Spleen (tissue), 11 donors: Measurements from ENCODE around the gene ST13. TPM values are rescaled to one million over a fixed set of nuclear protein-coding genes. Genes with fewer than 3 reads are reported as not detected.
A peak's percentile ranks its signal among the peaks of the same experiment; 100 is the strongest.
"Not testable (repeated sequence)": the region's sequence is repeated elsewhere in the genome, so short reads cannot be mapped to it uniquely, and the experiment has no call there.

Experiments used
- DNase-seq: peaks from one replicate; pipeline ENCODE4 v3.0.0-alpha.2; 2020
- H3K27ac ChIP-seq, 8 donors: fragments of 200-600 bp; sonication (generic) in 7 of 8; 1 replicate in 4 of 8; 2 replicates in 4 of 8; pipeline versions ENCODE4 v1.5.0 to v1.8.0; 2016 to 2021; ENCODE audit warnings: inconsistent platforms in 4 of 8, mild to moderate bottlenecking in 4 of 8, moderate library complexity in 1 of 8
- H3K27me3 ChIP-seq, 7 donors: fragments of 200-600 bp; sonication (generic) in 6 of 7; replicated peaks in 1 of 7; 1 replicate in 4 of 7; 2 replicates in 3 of 7; pipeline versions ENCODE4 v1.5.0 to v1.8.0; 2016 to 2021; ENCODE audit warnings: inconsistent platforms in 3 of 7, mild to moderate bottlenecking in 1 of 7
- H3K36me3 ChIP-seq, 6 donors: fragments of 200-600 bp; sonication (generic) in 5 of 6; 1 replicate in 4 of 6; 2 replicates in 2 of 6; pipeline versions ENCODE4 v1.5.0 to v1.8.0; 2016 to 2021; ENCODE audit warnings: inconsistent platforms in 2 of 6
- H3K4me1 ChIP-seq, 6 donors: fragments of 200-600 bp; sonication (generic) in 5 of 6; 1 replicate in 3 of 6; 2 replicates in 3 of 6; pipeline versions ENCODE4 v1.5.0 to v1.8.0; 2016 to 2021; ENCODE audit warnings: inconsistent platforms in 3 of 6
- H3K4me3 ChIP-seq, 8 donors: fragments of 200-600 bp; sonication (generic) in 7 of 8; 1 replicate in 4 of 8; 2 replicates in 4 of 8; pipeline versions ENCODE4 v1.5.0 to v1.8.0; 2016 to 2021; ENCODE audit warnings: inconsistent platforms in 4 of 8, mild to moderate bottlenecking in 4 of 8, moderate library complexity in 2 of 8
- H3K9me3 ChIP-seq, 8 donors: fragments of 200-600 bp; sonication (generic) in 7 of 8; 1 replicate in 4 of 8; 2 replicates in 4 of 8; pipeline versions ENCODE4 v1.5.0 to v1.8.0; 2016 to 2021; ENCODE audit warnings: inconsistent platforms in 4 of 8
- POLR2A ChIP-seq, 3 donors: fragments of 450-650 bp; IDR thresholded peaks; one replicate each; pipeline ENCODE4 v1.5.1; 2017; ENCODE audit warnings: antibody characterized with exemption in 3 of 3, mild to moderate bottlenecking in 1 of 3
- POLR2AphosphoS5 ChIP-seq, 3 donors: sonication (generic); formaldehyde crosslinking; IDR thresholded peaks; one replicate each; pipeline ENCODE4 v1.5.1; 2017; ENCODE audit warnings: antibody characterized with exemption in 3 of 3
- WGBS, 5 donors: extraction: QIAGEN DNeasy Blood & Tissue Kit in 3 of 5; methylation state at CpG; one replicate each; pipeline versions ENCODE4 v1.1.5 to v1.1.7; 2013 to 2018; 5-methylcytosine and 5-hydroxymethylcytosine counted together
- intact Hi-C: fragments of 100-400 bp; cut with DNase I; formaldehyde crosslinking; loops from one replicate; pipeline ENCODE4 v1.15.0; 2023; ENCODE audit warnings: low total_unique reads
- microRNA-seq, 3 donors: library from miRNA; unstranded; fragments of <30 nt; microRNA quantifications; one replicate each; pipeline versions ENCODE4 to v1.1.0, GENCODE V29; 2019 to 2020
- polyA plus RNA-seq, 3 donors: library from polyadenylated mRNA; stranded (reverse); fragments of 200-250 nt; gene quantifications; one replicate each; pipeline ENCODE4 v1.2.1, GENCODE V29; 2013
- small RNA-seq, 4 donors: library from RNA; depleted of rRNA; stranded (forward); fragments of <200 nt; gene quantifications; one replicate each; pipeline ENCODE3, GENCODE V24; 2016
- total RNA-seq, 7 donors: library from RNA; depleted of rRNA in 3 of 7; stranded (reverse); fragments of >200 nt in 3 of 7; fragmentation: NEBNext Ultra II Directional in 4 of 7; extraction: Animal tissue kit (Norgen Biotek cat#: 25700) in 4 of 7; gene quantifications; one replicate each; pipeline versions ENCODE4 v1.1.0 to v1.2.1, GENCODE V29; 2016 to 2021
- TF ChIP-seq, protein P1 (sequence below), 11 experiments: fragments of 200-600 bp in 7 of 11; fragments of 450-650 bp in 4 of 11; sonication (generic) in 4 of 11; IDR thresholded peaks in 8 of 11; conservative IDR thresholded peaks in 3 of 11; 1 replicate in 7 of 11; 2 replicates in 4 of 11; pipeline versions ENCODE4 v1.4.0 to v1.8.0; 2016 to 2021; ENCODE audit warnings: antibody characterized with exemption in 11 of 11, inconsistent platforms in 4 of 11, mild to moderate bottlenecking in 1 of 11
- donor health status: healthy with polysubstance abuse.
- donor health status: DM: no; HTN: no; CAD: no; lungs with moderate emphysema.
- donor health status: DM: no; HTN: no; CAD: no.
- donor health status: Bipolar disorder and iron deficiency.
- donor health status: healthy.
- donor health status: DM: no; HTN: no; CAD: no.
- donor health status: DM: yes; HTN: yes; CAD: no.

Gene ST13
- total and polyA plus RNA-seq, 10 donors: 56.2 to 162 (median 107) TPM

- Histone ChIP-seq H3K27me3 (no peaks in the 10 kb centered on the region), H3K4me3 (no peak overlapping the region), H3K9me3 (no peaks in the 10 kb centered on the region), H3K27ac (peak overlapping the region in 3 of 8 donors; percentile 2 to 30 (median 23)), H3K36me3 (peaks cover 0 to 68% (median 8%) of the 10 kb centered on the region in 6 donors), H3K4me1 (peaks cover 0 to 14% (median 0%) of the 10 kb centered on the region in 6 donors)
- WGBS, 5 donors: 69 to 82% (median 71%) methylated on average over 2 of the region's 2 CpGs
- no peak for TF ChIP-seq POLR2A (IDR thresholded peaks at IDR 0.05)
- no peak for TF ChIP-seq POLR2AphosphoS5 (IDR thresholded peaks at IDR 0.05)
- TF ChIP-seq, protein P1, sequence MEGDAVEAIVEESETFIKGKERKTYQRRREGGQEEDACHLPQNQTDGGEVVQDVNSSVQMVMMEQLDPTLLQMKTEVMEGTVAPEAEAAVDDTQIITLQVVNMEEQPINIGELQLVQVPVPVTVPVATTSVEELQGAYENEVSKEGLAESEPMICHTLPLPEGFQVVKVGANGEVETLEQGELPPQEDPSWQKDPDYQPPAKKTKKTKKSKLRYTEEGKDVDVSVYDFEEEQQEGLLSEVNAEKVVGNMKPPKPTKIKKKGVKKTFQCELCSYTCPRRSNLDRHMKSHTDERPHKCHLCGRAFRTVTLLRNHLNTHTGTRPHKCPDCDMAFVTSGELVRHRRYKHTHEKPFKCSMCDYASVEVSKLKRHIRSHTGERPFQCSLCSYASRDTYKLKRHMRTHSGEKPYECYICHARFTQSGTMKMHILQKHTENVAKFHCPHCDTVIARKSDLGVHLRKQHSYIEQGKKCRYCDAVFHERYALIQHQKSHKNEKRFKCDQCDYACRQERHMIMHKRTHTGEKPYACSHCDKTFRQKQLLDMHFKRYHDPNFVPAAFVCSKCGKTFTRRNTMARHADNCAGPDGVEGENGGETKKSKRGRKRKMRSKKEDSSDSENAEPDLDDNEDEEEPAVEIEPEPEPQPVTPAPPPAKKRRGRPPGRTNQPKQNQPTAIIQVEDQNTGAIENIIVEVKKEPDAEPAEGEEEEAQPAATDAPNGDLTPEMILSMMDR (IDR thresholded peaks at IDR 0.05 in 8 of 11, conservative IDR thresholded peaks at IDR 0.05 in 3 of 11): no peak
- DNase-seq: no peak
- intact Hi-C loops: no loop called here
Observed at GRCh38 chr22:40792451-40792850, 64.0 kb downstream of the ST13 start.

DNA sequence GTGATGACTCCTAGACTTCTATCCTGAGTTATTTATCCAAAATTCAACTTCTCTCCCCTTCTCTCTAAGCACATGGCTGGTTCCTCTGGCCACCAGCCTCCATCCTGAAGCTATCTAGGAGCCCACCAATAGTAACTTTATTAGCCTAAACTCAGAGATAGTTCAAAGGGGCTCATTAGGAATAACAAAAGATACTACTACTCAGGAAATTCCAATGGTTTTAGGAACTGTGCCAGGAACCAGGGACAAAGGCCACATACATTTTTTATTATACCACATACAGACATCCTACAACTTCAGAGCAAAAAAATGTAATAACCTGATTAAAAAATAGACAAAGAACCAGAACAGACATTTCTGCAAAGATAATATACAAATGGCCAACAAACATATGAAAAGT is 65.2 kb downstream of the ST13 start:
- H3K27ac ChIP-seq: no peak overlapping the region
- peaks cover 0 to 14% (median 0%) of the 10 kb centered on the region in 6 donors for H3K4me1 ChIP-seq

DNA sequence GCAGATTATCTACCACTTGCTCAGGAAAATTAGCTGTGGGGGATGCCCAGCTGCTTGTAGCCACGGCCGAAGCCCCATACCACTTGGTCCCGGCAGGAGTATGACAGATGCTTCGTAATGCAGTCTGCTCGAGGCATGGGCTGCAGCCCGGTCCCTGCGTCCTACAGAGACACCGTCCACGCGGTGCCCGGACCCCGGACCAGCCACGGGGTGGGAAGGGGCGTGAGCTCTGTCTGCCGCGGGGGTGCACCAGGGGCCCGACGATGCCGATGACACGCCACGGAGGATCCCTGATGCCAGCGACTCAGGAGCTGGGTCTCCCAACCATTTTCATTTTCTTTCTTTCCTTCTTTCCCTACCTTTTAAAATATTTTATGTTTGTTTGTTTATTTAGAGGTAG is 67.3 kb downstream of the ST13 start:
- Histone ChIP-seq H3K4me3 (no peak overlapping the region), H3K27me3 (no peaks in the 10 kb centered on the region), H3K9me3 (no peaks in the 10 kb centered on the region), H3K27ac (no peak overlapping the region), H3K36me3 (peaks cover 0 to 79% (median 7%) of the 10 kb centered on the region in 6 donors), H3K4me1 (peaks cover 0 to 14% (median 0%) of the 10 kb centered on the region in 6 donors)
- intact Hi-C loops: no loop called here
- WGBS, 5 donors: 95 to 100% (median 98%) methylated on average over 16 to 22 of the region's 22 CpGs
- DNase-seq: no peak
- TF ChIP-seq POLR2AphosphoS5 (IDR thresholded peaks at IDR 0.05) (peak in 1 of 3 donors; percentile 36), POLR2A (IDR thresholded peaks at IDR 0.05) (no peak)

More for the DNA sequence above, 65.2 kb downstream of the ST13 start:
- Histone ChIP-seq H3K4me3 (no peak overlapping the region), H3K36me3 (peaks cover 0 to 70% (median 9%) of the 10 kb centered on the region in 6 donors), H3K9me3 (no peaks in the 10 kb centered on the region), H3K27me3 (no peaks in the 10 kb centered on the region)
- no peak for DNase-seq
- intact Hi-C loops: no loop called here
- TF ChIP-seq, protein P1 (IDR thresholded peaks at IDR 0.05 in 8 of 11, conservative IDR thresholded peaks at IDR 0.05 in 3 of 11): no peak
- TF ChIP-seq POLR2AphosphoS5 (IDR thresholded peaks at IDR 0.05): no peak

DNA sequence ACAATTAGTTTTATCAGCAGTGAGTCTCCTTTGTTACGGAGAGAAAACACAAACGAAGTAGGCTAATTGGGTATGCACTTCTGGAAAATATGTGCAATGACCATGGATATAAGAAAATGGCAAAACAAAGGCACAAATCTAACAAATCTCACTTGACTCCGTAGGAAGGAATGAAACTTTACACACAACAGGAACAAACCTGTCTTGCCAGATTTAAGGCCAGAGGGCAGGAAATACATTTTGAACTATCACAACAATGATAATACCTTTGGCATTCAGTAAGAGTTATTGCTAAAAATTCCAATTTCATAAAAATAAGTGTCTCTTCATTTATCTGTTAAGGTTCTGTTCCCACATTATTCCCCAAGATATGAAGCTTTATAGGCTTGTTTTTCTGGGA is 73.9 kb downstream of the ST13 start:
- DNase-seq: no peak
- intact Hi-C loops: no loop called here
- H3K36me3 ChIP-seq: peaks cover 0 to 82% (median 14%) of the 10 kb centered on the region in 6 donors
- TF ChIP-seq, protein P1 (IDR thresholded peaks at IDR 0.05 in 8 of 11, conservative IDR thresholded peaks at IDR 0.05 in 3 of 11): no peak
- TF ChIP-seq POLR2AphosphoS5 (IDR thresholded peaks at IDR 0.05) (no peak), POLR2A (IDR thresholded peaks at IDR 0.05) (no peak)
- no peak overlapping the region for H3K27ac ChIP-seq
- H3K4me3 ChIP-seq: no peak overlapping the region
- no peaks in the 10 kb centered on the region for H3K27me3 ChIP-seq
- no peaks in the 10 kb centered on the region for H3K4me1 ChIP-seq
- whole genome bisulfite sequencing, 5 donors: 88 to 95% (median 93%) methylated on average over 3 of the region's 3 CpGs
- H3K9me3 ChIP-seq: no peaks in the 10 kb centered on the region

DNA sequence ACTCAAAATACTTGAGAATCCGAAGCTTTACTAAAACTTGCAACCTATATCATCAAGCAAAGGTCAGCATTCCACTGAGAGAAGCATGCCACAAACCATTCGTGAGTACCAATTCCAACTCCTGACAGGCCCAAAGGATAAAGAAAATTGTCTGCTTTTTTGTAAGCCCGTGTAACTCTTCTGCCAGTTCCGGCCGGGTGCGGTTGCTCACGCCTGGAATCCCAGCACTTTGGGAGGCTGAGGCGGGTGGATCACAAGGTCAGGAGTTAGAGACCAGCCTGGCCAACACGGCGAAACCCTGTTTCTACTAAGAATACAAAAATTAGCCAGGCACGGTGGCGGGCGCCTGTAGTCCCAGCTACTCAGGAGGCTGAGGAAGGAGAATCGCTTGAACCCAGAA is 74.7 kb downstream of the ST13 start:
- 91 to 96% (median 93%) methylated on average over 14 of the region's 14 CpGs for WGBS, 5 donors
- peaks cover 0 to 82% (median 20%) of the 10 kb centered on the region in 6 donors for H3K36me3 ChIP-seq
- H3K27ac ChIP-seq, intact Hi-C loops, H3K4me1 ChIP-seq, H3K27me3 ChIP-seq, H3K9me3 ChIP-seq, DNase-seq, H3K4me3 ChIP-seq: not testable (repeated sequence)

Small RNA genes lying within 50 kb of the gene (microRNA-seq; reads per million reads assigned to microRNA genes)
- gene MIR4766: 0.70 to 1.1 (median 0.85) reads per million in 3 donors

Small RNA genes lying within 50 kb of the gene (small RNA-seq; reads per million reads assigned to genes)
- gene JTBP1 (0 reads per million in 4 donors), gene MIR4766 (0 reads per million in 4 donors)

Other genes with a start within 250 kb of the ST13 start
- gene MRTFA, start 219.9 kb downstream of the ST13 start, total RNA-seq: 100 to 1,000 TPM in 3 of 7 donors, 10 to 100 TPM in 4; 76.2 to 138 (median 97.3) TPM
- 10 to 100 TPM; 17.6 to 35.0 (median 24.6) TPM for gene MRTFA, start 219.9 kb downstream of the ST13 start, polyA plus RNA-seq
- gene MCHR1, start 177.2 kb downstream of the ST13 start, total RNA-seq: under 1 TPM in 2 of 7 donors, not detected in 5; 0.36 to 0.70 TPM
- gene MCHR1, start 177.2 kb downstream of the ST13 start, polyA plus RNA-seq: under 1 TPM; 0.10 to 0.23 (median 0.17) TPM
- 10 to 100 TPM; 11.4 to 16.1 (median 14.0) TPM for gene SLC25A17, start 37.3 kb downstream of the ST13 start, total RNA-seq
- 10 to 100 TPM; 12.3 to 15.1 (median 13.1) TPM for gene SLC25A17, start 37.3 kb downstream of the ST13 start, polyA plus RNA-seq
- 10 to 100 TPM; 12.2 to 22.7 (median 14.6) TPM for gene XPNPEP3, start 509 bp upstream of the ST13 start, total RNA-seq
- 1 to 10 TPM; 3.2 to 4.1 (median 3.6) TPM for gene XPNPEP3, start 509 bp upstream of the ST13 start, polyA plus RNA-seq
- gene DNAJB7, start 5.5 kb upstream of the ST13 start, total RNA-seq: not detected
- gene DNAJB7, start 5.5 kb upstream of the ST13 start, polyA plus RNA-seq: not detected
- 10 to 100 TPM; 28.0 to 45.6 (median 40.7) TPM for gene RBX1, start 94.7 kb upstream of the ST13 start, total RNA-seq
- 10 to 100 TPM; 73.2 to 86.8 (median 83.9) TPM for gene RBX1, start 94.7 kb upstream of the ST13 start, polyA plus RNA-seq
- gene EP300, start 236.0 kb upstream of the ST13 start, total RNA-seq: 100 to 1,000 TPM in 6 of 7 donors, 10 to 100 TPM in 1; 93.4 to 196 (median 124) TPM
- gene EP300, start 236.0 kb upstream of the ST13 start, polyA plus RNA-seq: 10 to 100 TPM in 1 of 3 donors, 1 to 10 TPM in 2; 3.9 to 16.0 (median 4.9) TPM